ENCODE measurements around the gene ZNF436.

DNA sequence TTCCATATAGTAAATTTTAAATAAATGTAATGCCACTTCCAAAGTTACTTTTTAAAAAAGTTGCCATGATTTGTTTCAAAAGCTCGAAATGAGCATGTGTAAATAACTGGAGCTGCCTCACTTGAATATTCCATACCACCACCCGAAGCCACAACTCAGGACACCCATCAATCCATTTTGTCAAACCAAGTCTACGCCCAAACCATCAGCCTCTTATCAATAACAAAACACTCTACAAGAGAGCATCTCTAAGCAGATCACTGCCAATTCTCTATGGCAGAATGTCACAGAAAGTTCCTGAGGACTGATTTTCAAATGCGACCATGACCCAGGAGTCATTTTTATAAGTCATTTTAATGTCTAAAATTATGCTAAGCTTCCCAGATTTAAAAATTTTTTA is 30.0 kb downstream of the ZNF436 start:
- TF ChIP-seq POLR2AphosphoS5 (IDR thresholded peaks at IDR 0.05; ENCODE audit: low read depth, low read length) = no peak
- TF ChIP-seq POLR2A (IDR thresholded peaks at IDR 0.05; ENCODE audit: low read depth, low read length) = no peak
- no peak for TF ChIP-seq PAX5 (IDR thresholded peaks at IDR 0.05; ENCODE audit: insufficient read depth, low read length, severe bottlenecking)

Data from GM12891 (cell line).